PC-9 (cell line): Measurements from ENCODE around the gene PPP1R2C. TPM values are rescaled to one million over a fixed set of nuclear protein-coding genes. Genes with fewer than 3 reads are reported as not detected.

Source experiments
- BruUV-seq: library from RNA; stranded (reverse); fragments of 400-500 nt; replicated peaks from 2 replicates; lab custom pipeline; 2021; lab: Mats Ljungman, UMichigan
- CTCF ChIA-PET: fragments of 300-600 bp; sonication (Branson Sonifier 250); formaldehyde crosslinking; loops from one replicate; lab custom pipeline; 2022; ENCODE audit warnings: antibody characterized with exemption; lab: Charles Lee
- POLR2A ChIA-PET: fragments of 300-600 bp; sonication (Branson Sonifier 250); formaldehyde crosslinking; loops from one replicate; lab custom pipeline; 2022; ENCODE audit warnings: antibody characterized with exemption; ENCODE audit not compliant: unreplicated experiment; lab: Charles Lee
- DNase-seq, 2 experiments: peaks; one replicate each; pipeline versions ENCODE4 v3.0.0 to v3.0.0-alpha.2; 2015 to 2022; ENCODE audit warnings: mixed read lengths in 1 of 2
- H2AFZ ChIP-seq: fragments of 200-600 bp; sonication (generic); 2 replicates; pipeline ENCODE4 v1.8.1; 2017; ENCODE audit warnings: antibody characterized with exemption
- H3F3A ChIP-seq: fragments of 200-600 bp; sonication (generic); 2 replicates; pipeline ENCODE4 v1.8.1; 2017; ENCODE audit warnings: antibody characterized with exemption, mild to moderate bottlenecking, low read depth; ENCODE audit not compliant: insufficient read depth
- H3K27ac ChIP-seq: fragments of 200-600 bp; sonication (generic); 2 replicates; pipeline ENCODE4 v1.6.1; 2016; ENCODE audit warnings: mixed run types
- H3K27me3 ChIP-seq: fragments of 200-600 bp; sonication (generic); 2 replicates; pipeline ENCODE4 v1.6.1; 2016; ENCODE audit warnings: low read depth, mixed run types; ENCODE audit not compliant: insufficient read depth
- H3K36me3 ChIP-seq: fragments of 200-600 bp; sonication (generic); 2 replicates; pipeline ENCODE4 v1.6.1; 2016; ENCODE audit warnings: low read depth, mixed run types
- H3K4me1 ChIP-seq: fragments of 200-600 bp; sonication (generic); replicated peaks from 2 replicates; pipeline ENCODE4 v1.6.1; 2016; ENCODE audit warnings: mixed run types; ENCODE audit not compliant: insufficient read depth
- H3K4me2 ChIP-seq: fragments of 200-600 bp; sonication (generic); 2 replicates; pipeline ENCODE4 v1.6.1; 2017; ENCODE audit warnings: mixed run types
- H3K4me3 ChIP-seq: fragments of 200-600 bp; sonication (generic); 2 replicates; pipeline ENCODE4 v1.6.1; 2016; ENCODE audit warnings: mixed run types
- H3K79me2 ChIP-seq: fragments of 200-600 bp; sonication (generic); 2 replicates; pipeline ENCODE4 v1.6.1; 2017; ENCODE audit warnings: low read depth, mixed run types
- H3K9me2 ChIP-seq: fragments of 200-600 bp; sonication (generic); 2 replicates; pipeline ENCODE4 v1.8.1; 2017; ENCODE audit warnings: mild to moderate bottlenecking; ENCODE audit not compliant: insufficient read depth
- H3K9me3 ChIP-seq: fragments of 200-600 bp; sonication (generic); 2 replicates; pipeline ENCODE4 v1.8.1; 2016; ENCODE audit warnings: low read depth; ENCODE audit not compliant: insufficient read depth
- H4K20me1 ChIP-seq: fragments of 200-600 bp; sonication (generic); 2 replicates; pipeline ENCODE4 v1.8.1; 2017; ENCODE audit not compliant: insufficient read depth
- EZH2 ChIP-seq: fragments of 200-600 bp; sonication (generic); IDR thresholded peaks from 2 replicates; pipeline ENCODE4 v1.8.0; 2017; ENCODE audit warnings: antibody characterized with exemption, low read depth
- intact Hi-C: fragments of 100-400 bp; cut with micrococcal nuclease; formaldehyde crosslinking; loops from one replicate; pipeline ENCODE4 v1.10.0; 2022; ENCODE audit not compliant: unreplicated experiment
- total RNA-seq: library from RNA; stranded (reverse); gene quantifications from 2 replicates; pipeline ENCODE4 v1.2.3, GENCODE V29; 2021
- TF ChIP-seq, protein P1 (sequence below): fragments of 200-600 bp; sonication (generic); conservative IDR thresholded peaks from 2 replicates; pipeline ENCODE4 v1.6.1; 2017; ENCODE audit warnings: mixed run types, antibody characterized with exemption, mild to moderate bottlenecking, moderate library complexity

The PPP1R2C gene
- total RNA-seq, 1 experiment from 2014 or later, result not detected

DNA sequence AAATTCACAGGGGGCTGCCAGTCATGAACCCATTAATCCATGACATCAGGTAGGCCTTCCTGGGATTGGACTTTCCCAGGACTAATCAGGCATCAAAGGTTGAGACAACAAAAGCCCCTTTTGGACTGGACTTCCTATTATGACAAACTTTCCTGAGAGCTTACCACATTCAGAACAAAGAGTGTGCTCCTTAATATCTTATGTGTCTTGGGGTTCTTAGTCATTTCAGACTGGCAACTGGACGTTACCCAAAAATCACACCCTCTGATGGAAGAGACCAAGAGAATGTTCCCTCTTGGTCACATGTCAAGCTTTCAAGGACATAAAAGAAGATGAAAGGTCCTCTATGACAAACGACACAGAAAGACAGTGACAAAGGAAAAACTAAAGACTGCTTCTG is 31.6 kb upstream of the PPP1R2C start:
- POLR2A ChIA-PET, result no interaction called here
- Histone ChIP-seq H3K4me1 (no peaks in the 10 kb centered on the region), H3K36me3 (no peaks in the 10 kb centered on the region), H3K9me2 (no peaks in the 10 kb centered on the region), H3K4me2 (no peak overlapping the region), H4K20me1 (no peaks in the 10 kb centered on the region), H3K4me3 (no peak overlapping the region), H3K27me3 (no peaks in the 10 kb centered on the region), H3K9me3 (no peaks in the 10 kb centered on the region), H3K27ac (no peak overlapping the region), H2AFZ (no peak overlapping the region), H3F3A (no peaks in the 10 kb centered on the region), H3K79me2 (no peaks in the 10 kb centered on the region)
- BruUV-seq, result no TSS peak
- CTCF ChIA-PET, result no interaction called here
- no peak for TF ChIP-seq EZH2
- TF ChIP-seq, protein P1, sequence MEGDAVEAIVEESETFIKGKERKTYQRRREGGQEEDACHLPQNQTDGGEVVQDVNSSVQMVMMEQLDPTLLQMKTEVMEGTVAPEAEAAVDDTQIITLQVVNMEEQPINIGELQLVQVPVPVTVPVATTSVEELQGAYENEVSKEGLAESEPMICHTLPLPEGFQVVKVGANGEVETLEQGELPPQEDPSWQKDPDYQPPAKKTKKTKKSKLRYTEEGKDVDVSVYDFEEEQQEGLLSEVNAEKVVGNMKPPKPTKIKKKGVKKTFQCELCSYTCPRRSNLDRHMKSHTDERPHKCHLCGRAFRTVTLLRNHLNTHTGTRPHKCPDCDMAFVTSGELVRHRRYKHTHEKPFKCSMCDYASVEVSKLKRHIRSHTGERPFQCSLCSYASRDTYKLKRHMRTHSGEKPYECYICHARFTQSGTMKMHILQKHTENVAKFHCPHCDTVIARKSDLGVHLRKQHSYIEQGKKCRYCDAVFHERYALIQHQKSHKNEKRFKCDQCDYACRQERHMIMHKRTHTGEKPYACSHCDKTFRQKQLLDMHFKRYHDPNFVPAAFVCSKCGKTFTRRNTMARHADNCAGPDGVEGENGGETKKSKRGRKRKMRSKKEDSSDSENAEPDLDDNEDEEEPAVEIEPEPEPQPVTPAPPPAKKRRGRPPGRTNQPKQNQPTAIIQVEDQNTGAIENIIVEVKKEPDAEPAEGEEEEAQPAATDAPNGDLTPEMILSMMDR, result no peak
- intact Hi-C loops, result no loop called here
- DNase-seq, result no peak

DNA sequence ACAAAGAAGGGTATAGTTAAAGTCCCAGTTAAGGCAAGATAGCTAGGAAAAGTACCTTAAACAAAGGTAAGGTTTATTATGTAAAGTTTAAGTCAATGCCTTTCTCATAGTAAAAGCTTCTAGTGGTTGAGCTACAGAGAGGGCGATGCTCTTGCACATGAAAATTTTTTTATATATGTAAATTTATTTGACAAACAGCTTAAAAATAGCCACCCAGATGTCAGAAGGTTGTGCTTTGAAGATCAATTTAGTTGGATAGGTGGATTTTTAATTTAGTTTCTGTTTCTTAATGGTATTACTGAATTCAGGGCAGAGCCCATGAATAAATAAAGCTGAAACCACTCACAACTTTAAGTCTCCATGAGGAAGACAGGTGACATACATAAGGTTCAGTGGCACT is 29.4 kb upstream of the PPP1R2C start:
- Histone ChIP-seq H3K79me2 (no peaks in the 10 kb centered on the region), H3K4me2 (no peak overlapping the region), H3K9me2 (no peaks in the 10 kb centered on the region), H3K4me3 (no peak overlapping the region), H3K27me3 (no peaks in the 10 kb centered on the region), H3K27ac (no peak overlapping the region), H3F3A (no peaks in the 10 kb centered on the region), H3K4me1 (no peaks in the 10 kb centered on the region), H2AFZ (no peak overlapping the region), H4K20me1 (no peaks in the 10 kb centered on the region), H3K36me3 (no peaks in the 10 kb centered on the region), H3K9me3 (no peaks in the 10 kb centered on the region)
- intact Hi-C loops, result no loop called here
- DNase-seq, result no peak
- TF ChIP-seq, protein P1, result no peak
- TF ChIP-seq EZH2, result no peak
- ChIA-PET POLR2A (no interaction called here), CTCF (interaction anchor here (0.7 kb wide), 1 partner anchor 873 kb away, joined by 4 read pairs; no protein-coding TSS in a partner anchor)
- BruUV-seq, result no TSS peak

DNA sequence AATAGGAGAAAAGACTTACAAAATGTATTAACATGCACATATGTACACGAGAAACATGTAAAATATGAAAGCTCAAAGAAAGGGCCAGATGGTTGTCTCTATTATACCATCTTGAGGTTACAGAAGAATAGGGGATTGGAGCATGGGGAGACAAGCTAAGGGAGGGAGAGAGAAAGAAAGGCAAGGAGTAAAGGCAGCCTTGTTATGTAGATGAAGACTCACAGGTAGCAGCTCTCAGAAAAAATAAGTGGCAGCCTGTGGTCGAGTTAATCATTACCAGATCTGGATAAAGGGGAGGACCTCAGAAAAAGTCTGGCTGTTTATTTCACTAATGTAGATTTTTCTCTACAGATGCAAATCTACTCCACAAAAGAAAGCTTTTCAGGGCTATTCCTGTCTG is 26.6 kb upstream of the PPP1R2C start:
- Histone ChIP-seq H3K9me3 (no peaks in the 10 kb centered on the region), H3K4me3 (no peak overlapping the region), H3K4me2 (no peak overlapping the region), H2AFZ (no peak overlapping the region), H3K36me3 (no peaks in the 10 kb centered on the region), H4K20me1 (no peaks in the 10 kb centered on the region), H3F3A (no peaks in the 10 kb centered on the region), H3K9me2 (no peaks in the 10 kb centered on the region), H3K4me1 (no peaks in the 10 kb centered on the region), H3K27me3 (no peaks in the 10 kb centered on the region), H3K79me2 (no peaks in the 10 kb centered on the region), H3K27ac (no peak overlapping the region)
- POLR2A ChIA-PET, result no interaction called here
- TF ChIP-seq, protein P1, result no peak
- no peak for TF ChIP-seq EZH2
- BruUV-seq, result no TSS peak
- CTCF ChIA-PET, result interaction anchor here (0.7 kb wide), 1 partner anchor 13 kb away, joined by 3 read pairs; no protein-coding TSS in a partner anchor
- no peak for DNase-seq
- intact Hi-C loops, result no loop called here
